ENCODE measurements around the gene SPOCK1.

- no peak for TF ChIP-seq CTCF (IDR thresholded peaks at IDR 0.05 in 2 of 3, conservative IDR thresholded peaks at IDR 0.05 in 1 of 3; ENCODE audit: insufficient read depth in 2 of 3, low read depth in 1 of 3, low read length in 3 of 3)
- TF ChIP-seq PCBP1 (IDR thresholded peaks at IDR 0.05; ENCODE audit: low read depth, low read length, poor library complexity, severe bottlenecking) = no peak
- TF ChIP-seq ZNF512 (tag; IDR thresholded peaks at IDR 0.05) = no peak
- TF ChIP-seq REST (IDR thresholded peaks at IDR 0.05; ENCODE audit: borderline replicate concordance) = no peak
- no peak for TF ChIP-seq REST (CRISPR knock-in tag; IDR thresholded peaks at IDR 0.05; ENCODE audit: low read depth)
These were observed 138.5 kb downstream of the SPOCK1 start for GRCh38 chr5:137360607-137361006.
